Activated naive CD4-positive, alpha-beta T cell (primary cell): ENCODE results near the gene NPRL2.

ENCODE experiments used
- DNase-seq, 4 experiments: peaks; one replicate each; lab custom pipeline; 2025; lab: John Stamatoyannopoulos, UW

NPRL2 gene

DNA sequence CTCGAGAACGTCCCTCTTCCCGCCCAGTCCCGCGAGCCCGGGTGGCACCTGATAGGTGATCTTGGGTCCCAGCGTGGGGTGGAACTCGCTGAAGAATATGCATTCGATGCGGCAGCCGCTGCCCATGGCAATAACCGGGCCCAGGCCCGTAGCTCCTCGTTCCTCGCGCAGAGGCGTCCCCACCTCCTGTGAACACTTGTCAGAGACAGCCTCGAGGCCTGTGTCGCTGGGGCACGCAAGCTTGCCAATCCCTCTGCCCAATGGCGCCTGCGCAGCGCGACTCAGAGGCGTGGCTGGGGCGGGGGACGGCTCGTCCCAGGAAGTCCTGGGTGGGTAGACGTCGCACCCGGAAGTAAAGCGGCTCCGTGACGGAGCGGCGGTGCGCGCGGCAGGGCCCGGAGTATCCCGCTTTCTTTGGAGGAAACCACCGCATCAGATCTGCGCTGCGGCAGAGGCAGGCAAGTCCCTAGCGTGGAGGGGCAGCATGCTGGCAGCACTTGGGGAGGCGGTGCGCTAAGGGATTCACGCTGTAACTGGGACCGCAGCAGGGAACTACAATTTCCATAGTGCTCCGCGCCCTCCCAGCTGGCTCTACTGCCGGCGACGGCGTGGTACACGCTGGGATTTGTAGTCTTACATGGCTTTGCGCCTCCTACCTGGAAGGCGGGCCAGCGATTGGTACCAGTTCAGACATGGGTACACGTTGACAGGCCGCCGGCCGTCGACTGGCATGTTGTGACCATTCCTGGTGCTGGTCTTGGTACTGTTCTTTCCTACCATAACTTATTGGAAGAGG lies at the start of gene NPRL2, which contains the start of gene CYB561D2:
Gene NPRL2, minus strand, starts transcription at position 249 of the 796 bp plus-strand sequence. Its CDS starts 123 bp downstream, at position 126.
Gene CYB561D2, plus strand, starts transcription at position 336 of the 796 bp plus-strand sequence. CDS start 572 bp downstream, outside the sequence.
- DNase-seq = peak; percentile 97 to 99 (median 98)

DNA sequence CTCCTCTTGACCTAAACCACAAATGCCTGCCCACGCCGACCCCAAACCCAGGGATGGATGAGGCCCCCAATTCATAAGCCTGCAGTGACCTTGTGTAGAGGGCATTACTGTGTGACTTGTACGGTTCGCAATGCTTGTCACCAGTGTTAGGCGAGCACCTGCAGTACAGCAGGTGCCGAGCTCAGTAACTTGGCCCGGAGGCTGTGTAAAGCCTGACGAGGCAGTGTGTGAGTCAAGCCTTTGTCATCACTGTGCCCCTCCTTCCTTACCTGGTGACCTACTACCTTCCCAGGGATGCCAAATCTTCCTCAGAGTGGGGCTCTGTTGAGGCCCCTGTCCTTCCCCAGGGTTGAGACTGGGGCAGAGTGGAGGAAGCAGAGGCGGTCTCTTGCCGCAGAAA lies 45.9 kb upstream of the NPRL2 start:
- DNase-seq = no peak

DNA sequence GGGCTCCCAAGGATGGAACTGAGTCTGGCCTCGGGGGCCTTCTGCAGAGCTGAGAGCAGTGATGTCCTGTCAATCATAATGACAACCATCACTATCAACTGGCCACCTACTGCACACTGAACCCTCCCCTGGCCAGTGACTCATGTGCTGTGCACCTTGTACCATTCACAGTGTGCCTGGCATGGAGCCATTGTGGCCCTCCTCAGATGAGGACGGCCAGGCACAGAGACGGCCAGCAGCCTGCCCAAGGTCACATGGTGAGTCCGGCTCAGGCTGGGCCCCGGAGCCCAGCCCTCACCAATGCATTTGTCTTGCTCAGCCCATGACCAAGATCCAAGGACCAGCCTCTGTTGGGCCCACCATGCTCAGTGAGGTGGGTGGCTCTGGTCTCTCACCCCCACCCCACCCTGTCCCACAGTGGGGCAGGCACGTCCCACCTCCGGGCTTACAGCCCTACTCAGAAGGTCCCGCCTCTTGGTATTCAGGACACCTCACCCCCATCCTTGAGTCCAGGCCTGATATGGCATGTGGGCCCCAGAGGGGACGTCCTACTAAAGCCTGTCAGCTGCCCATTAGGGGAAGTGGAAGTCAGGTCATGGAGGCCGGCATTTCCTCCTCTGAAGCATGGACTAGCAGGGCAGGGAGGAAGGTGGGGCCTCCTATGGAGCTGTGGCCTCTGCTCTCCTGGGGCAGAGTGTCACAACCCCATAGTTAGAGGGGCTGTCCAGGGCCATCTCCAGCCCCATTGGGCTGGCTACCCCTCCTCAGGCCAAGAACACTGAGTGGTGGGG lies 44.7 kb upstream of the NPRL2 start:
- DNase-seq = no peak

DNA sequence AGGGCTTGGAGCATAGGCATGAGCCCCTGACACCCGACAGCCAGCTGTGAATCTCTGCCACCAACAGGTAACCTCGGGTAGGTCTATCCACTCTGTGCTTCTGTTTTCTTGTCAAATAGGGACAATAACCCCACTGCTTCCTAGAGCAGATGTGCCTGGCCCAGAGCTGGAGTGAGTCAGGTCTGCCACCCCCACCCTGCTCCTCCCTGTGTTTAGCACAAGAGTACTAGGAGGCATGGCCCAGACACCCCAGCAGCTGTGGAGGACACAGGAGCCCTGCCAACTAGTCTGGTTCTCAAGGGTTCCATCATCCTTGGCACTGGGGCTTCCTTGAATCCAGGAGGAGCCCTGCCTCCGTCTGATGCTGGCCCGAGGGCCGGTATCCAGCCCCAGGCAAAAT lies 42.5 kb upstream of the NPRL2 start:
- no peak for DNase-seq

DNA sequence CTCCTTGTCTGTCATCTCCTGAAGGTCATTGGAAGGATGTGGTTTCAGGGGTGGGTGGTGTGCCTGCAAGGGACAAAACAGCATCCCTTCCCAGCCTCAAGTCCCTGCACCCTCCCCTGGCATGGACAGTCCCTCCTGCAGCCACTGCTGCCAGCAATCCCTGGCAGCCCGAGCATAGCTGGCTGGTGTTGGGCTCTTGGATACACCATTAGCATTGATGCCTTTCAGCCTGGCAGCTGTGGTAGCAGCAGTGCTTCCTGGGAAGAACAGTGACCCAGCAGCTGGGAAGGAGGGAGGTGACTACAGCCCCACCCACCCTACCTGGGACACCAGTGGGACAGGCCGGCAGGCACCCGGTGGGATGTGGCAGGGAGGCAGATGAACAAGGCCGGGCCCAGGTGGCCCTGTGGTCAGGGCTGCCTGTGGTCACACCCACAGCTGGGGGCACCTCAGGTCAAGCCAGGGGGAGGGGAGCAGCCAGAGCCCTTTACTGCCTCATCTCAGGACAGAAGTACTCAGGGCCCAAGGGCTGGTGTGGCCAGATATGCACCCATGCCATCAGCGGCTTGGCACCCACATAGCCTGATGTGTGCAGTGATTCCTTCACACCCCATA lies 41.6 kb upstream of the NPRL2 start:
- no peak for DNase-seq

DNA sequence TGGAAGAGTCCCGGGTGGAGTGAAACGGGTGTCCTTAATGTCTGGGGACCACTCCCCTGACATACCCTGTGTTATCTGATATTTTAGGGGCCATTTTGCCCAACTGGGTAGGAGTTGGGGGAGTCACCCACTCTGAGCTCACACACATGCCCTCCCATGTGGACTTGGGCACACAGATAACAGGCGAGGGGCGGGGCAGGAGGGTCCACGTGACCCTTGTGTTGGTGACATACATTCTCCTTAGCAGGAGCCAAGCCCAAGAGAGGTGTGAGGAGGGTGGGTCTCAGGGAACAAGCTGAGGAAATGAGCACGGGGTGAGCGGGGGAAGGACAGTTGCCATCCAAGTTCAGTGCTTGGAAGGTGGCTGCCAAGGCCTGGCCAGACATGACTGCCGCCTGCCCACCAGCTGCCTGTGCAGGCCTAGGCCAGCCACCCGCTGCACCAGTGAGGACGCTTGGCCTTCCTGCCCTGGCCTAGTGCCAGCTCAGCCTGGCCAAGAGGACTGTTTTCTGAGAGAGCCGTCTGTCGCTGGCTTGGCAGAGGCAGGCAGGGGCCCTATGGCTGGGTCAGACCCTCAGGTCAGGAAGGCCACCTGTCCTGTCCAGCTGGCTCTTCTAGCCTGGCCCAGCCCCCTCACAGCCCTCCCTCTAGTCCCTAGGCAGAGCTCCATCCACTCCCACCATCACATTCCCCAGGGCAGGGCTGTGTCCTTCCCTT lies 40.1 kb upstream of the NPRL2 start:
- no peak for DNase-seq

DNA sequence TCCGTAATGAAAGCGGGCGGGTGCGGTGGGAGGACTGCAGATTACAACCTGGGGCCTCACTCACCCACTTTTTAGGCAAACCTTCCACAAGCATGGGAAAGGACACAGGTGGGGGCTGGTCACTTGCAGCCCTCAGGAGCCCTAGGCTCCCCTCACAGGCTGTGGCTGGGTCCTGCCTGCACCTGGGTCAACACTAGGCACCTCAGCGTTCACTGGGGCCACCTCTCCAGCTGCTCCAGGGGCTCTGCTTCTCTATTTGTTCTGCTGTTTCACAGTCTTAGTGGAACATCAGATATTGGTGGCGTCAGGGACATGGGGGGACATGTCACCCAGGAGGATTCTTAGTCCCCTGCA lies 38.8 kb upstream of the NPRL2 start:
- DNase-seq = no peak

DNA sequence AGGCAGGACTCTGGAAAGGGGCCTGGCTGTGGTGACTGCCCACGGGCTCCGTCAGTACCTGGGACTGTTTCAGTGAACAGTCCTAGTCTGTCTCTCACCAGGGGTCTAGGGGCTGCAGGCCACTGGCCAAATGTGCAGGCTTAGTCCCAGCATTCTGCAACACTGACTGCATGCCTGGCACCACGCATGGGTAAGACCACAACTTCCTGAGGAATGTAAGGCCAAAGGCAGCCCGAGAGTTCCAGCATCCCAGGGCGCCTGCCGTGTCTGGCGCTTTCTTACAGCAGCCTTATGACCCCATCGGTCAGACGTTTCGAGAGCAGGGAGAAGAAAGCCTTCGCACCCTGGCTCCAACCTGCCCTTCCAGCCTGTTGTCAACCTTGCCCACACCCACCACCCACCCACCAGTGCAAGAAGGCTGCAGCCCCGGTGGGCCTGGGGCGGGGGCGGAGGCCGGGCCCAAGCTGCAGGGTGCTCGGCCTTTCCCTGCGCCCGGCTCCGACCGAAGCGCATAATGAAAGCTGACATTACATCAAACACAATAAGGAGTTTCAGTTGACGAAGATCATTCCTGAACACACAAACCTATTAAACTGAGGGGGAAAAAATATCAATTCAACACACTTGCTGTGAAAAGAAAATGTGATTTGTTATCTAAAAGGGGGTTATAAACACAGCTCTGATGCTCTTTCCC lies 38.3 kb upstream of the NPRL2 start:
- DNase-seq = no peak

DNA sequence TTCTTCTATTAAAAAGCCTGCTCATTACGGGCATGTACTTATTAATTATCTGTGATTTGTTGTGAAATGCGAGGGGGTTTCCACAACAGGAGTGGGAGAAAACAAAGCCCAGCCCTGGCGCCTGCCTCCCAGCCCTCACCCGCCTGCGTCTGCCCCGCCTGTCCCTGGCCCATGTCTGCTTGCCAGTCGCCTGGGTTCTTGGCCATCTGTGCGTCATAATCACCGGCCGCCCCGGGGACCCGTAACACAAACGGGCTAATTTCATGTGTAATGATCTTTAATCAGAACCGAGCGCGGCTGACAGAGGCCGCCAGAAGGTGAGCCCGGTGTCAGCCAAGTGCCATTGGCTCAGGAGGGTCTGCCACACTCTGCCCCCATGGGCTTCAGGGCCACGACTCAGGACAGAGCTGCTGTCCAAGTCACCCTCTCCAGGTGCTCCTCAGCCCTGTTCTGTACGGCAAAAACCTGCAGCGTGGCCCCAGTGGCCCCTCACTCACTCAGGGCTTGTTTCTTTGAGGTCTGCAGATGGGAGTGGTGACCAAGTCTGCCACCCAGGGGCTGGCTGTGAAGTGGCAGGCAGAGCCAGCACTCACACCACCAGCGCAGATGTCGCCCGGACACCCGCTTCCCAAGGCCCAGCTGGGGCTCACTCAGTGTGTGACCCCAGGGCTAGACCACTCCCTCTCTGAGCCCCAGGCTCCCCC lies 37.6 kb upstream of the NPRL2 start:
- no peak for DNase-seq

DNA sequence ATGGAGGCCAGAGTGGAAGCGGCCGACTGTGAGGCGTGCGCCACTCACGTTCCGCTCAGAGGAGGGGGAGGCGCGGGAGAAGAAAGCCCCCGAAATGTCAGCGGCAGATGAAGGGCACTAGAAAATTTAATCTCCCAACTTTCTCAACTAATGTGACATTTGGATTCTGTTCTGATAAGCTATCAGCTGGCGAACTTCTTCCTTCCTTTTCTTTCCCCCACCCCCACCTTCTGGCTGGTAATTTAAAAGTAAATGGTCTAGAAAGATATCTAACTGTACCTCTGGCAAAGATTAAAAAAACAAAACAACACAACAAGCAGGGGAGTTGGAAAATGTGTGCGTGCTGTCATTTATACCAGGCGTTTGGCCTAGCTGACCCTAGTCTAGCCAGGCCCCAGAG lies 35.2 kb upstream of the NPRL2 start:
- DNase-seq = no peak

DNA sequence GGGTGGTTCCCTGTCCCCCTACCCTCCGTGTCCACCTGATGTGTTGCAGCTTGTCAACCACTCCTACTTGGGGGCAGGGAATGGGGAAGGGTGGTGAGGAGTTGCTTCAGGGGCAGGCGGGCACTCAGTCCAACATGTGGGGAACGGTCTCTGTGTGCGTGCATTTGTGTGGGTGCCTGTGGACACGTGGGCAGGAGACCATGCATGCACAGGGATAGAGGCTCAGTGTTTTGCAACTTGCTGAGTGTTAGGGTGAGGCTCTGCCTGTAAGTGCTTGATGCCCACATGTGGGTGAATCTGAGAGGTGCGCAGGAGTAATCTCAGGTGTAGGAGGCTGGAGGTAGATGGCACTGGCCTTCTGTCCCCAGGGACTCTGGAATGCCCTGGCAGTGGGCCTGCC lies 33.2 kb upstream of the NPRL2 start:
- no peak for DNase-seq

DNA sequence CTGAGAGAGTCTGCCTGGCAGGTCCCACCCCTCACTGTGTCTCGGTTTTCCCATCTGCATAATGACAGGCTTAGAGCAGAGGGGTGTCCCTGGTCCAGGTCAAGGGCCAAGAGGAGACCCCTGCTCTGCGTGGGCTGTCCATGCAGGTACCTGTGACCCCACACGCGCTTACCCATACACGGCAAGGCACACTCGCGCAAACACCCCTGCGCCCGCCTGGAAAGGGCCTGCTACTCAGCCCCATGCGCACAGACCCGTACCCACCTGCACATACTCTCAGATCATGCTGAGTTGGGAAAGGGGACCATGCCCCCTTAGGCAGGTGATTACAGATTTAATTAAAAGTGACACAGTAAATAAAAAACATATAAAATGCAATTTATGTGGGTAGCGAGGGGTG lies 32.1 kb upstream of the NPRL2 start:
- DNase-seq = no peak

DNA sequence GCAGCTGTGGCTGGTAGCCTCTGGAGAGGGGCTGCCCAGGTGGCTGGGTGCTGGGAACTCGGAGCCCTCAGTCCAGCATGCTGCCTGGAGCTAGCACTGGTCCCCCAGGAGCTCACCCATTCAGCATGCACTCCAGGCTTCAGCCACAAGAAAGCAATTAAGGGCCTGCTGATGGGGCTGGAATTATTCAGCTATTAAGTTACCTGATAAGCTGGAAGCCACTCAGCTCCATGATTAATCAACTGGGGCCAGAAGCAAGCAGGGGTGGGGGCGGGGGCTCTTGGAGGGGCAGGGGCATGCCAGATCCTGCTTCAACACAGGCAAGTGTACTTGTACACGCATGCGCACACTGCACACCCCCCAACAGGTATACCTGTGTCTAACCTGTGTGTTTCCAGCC lies 30.8 kb upstream of the NPRL2 start:
- DNase-seq = no peak

DNA sequence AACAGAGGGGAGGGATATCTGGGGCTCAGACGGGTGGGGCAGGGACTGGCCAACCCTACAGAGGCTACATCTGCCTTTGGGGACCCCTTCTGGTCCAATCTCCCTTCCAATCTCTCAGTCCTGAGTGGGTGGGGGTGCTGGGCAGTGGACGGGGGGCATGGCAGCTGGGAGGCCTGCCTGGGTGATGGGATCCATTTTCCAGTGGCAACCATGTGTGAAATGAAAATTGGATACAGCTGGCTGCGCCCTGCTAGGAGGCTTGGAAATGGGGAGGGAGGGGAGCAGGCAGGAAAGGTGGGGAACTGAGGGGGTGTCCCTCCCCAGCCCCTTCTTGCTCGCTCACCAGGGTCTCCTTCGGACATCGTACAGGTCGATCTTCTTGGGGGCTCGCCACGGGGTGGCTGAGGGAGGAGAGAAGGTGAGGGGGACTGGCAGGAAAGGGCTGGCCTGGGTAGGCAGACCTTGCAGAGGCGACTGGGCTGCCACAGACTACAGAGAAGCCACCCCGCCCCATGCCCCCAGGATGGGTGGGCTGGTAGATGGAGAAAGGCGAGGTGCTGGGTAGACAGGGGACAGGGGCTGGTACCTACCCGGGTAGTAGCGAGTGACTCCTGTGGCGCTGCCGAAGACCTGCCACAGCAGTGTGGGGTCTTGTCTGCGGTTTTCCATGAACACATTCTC lies 30.0 kb upstream of the NPRL2 start:
- DNase-seq = no peak

DNA sequence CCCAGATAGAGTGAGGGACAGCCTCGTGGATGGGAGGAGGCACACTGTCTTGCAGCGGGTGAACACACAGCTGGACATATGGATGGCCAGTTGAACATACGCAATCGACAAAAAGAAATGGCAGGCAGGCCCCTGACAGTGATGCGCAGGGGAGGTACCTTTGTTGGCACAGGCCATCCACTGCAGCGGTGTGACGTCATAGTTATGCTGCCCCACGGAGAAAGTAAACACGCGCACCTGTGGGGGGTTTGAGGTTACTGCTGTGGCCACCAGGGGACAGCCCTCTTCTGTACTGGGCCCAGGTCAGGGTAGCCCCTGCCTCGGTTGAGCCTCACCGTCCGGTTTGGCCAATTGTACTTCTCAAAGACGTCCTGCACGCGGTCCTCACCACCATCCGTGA lies 28.2 kb upstream of the NPRL2 start:
- DNase-seq = no peak

DNA sequence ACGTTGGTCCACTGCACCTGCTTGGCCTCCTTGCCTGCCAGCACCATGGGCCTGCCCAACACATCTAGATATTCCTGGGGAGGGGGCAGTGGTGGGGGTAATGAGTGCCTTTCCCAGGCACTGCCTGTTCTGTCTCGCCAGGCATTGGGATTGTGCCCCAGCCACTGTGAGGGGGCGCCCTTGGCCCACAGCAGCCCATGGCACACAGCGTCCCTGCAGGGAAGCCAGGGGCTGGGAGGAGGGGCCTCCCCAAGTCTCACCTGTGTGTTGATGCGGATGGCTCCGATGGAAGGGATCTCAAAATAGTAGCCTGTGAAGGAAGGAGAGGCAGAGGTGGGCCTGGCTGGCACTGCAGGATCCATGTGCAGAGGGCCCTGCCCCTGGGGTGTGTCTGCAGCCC lies 27.4 kb upstream of the NPRL2 start:
- no peak for DNase-seq

DNA sequence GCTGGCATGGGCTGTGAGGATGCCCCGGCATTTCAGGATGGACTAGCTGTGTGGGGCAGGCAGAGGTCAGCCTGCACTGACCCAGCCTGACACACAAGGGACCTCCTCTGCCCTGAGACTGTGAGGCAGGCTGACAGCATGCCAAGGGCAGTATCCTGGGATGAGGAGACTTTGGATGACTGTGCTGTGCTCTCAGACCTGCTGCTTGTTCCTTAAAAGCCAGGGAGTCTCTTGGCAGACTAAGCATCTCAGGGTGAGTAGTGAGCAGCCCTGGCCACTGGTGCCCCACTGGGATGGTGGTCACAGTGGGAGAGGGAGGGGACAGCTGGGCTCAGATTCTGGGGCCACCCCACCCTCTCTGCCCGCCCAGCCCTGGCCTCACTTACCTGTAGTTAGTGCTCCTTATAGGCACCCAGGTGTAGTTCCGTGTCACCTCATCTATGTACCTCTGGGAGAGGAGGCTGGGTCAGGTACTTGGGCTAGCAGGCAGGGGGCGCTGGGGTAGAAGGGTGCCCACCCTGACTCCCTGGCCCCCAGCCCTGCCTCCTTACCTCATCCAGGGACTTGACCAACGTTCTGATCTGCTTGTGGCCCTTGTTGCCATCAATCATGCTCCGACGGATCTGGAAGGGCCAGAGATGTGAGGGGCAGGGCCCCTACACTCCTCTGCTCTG lies 24.8 kb upstream of the NPRL2 start:
- DNase-seq = no peak

DNA sequence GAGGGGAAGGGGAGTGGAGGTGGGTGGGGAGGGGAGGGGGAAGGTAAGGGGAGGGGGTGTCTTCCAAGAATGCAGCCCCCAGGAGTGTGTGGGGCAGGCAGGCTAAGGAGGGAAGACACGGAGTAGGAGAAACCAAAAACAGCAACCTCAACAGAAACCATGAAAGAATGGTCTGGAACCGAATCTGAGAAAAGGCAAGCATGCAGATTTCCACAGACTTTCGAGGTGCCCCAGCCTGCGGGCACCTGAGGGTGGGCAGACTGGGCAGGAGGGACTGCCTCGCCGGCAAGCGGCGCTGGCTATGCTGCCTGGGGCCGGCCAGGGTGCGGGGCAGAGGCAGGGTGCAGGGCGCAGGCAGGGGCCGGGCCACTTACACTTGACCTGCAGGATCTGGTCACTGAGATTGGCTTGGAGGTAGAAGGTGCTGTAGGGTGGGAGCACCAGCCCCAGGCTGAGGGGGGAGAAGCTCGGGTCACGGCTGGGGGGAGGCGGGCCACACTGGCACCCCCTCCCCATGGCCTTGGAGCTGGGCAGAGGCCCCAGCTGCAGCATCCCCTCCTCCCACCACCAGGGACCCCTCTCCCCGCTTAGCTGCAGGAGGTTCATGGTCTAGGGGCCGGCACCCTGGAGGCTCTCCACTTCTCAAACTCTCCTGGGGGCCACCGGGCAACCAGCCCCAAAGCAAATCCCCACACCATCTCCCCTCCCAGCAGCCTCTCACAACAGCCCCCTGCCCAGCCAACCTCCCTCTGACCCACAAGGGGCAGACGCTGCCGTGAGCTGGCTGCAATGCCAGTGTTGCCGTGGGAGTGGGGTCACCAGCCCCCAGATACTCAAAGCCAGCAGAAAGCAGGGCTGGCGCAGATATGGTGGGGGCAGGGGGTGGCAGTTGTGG lies 24.0 kb upstream of the NPRL2 start:
- no peak for DNase-seq
